NB4 (cell line): ENCODE measurements around the gene CNTLN.

Source experiments
- DNase-seq: peaks from one replicate; pipeline ENCODE4 v3.0.0; 2010; ENCODE audit warnings: low read depth
- H3K4me3 ChIP-seq: one replicate; pipeline ENCODE4 v1.5.1; 2011; ENCODE audit warnings: mild to moderate bottlenecking, low read depth, low read length, moderate library complexity
- CTCF ChIP-seq: IDR thresholded peaks from one replicate; pipeline ENCODE4 v1.5.1; 2012; ENCODE audit warnings: low read depth, low read length
- MAX ChIP-seq: IDR thresholded peaks from 2 replicates; pipeline ENCODE4 v1.6.1; 2011; ENCODE audit warnings: low read depth, low read length
- MYC ChIP-seq: IDR thresholded peaks from 2 replicates; pipeline ENCODE4 v1.6.1; 2011; ENCODE audit warnings: low read depth, low read length
- POLR2A ChIP-seq: IDR thresholded peaks from 2 replicates; pipeline ENCODE4 v1.6.1; 2011; ENCODE audit warnings: mild to moderate bottlenecking; ENCODE audit not compliant: insufficient read length; ENCODE audit errors: extremely low read depth

Gene CNTLN

GRCh38 chr9:17216011-17216410 lies 81.2 kb downstream of the CNTLN start:
- DNase-seq, result no peak
- no peak overlapping the region for H3K4me3 ChIP-seq
- no peak for TF ChIP-seq MAX
- TF ChIP-seq CTCF, result no peak
- no peak for TF ChIP-seq MYC
- TF ChIP-seq POLR2A, result no peak

- H3K4me3 ChIP-seq, result no peak overlapping the region
- no peak for DNase-seq
- TF ChIP-seq CTCF, result no peak
- no peak for TF ChIP-seq POLR2A
- TF ChIP-seq MYC, result no peak
- TF ChIP-seq MAX, result no peak
Measured at GRCh38 chr9:17216646-17217045, 81.8 kb downstream of the CNTLN start.

GRCh38 chr9:17217272-17217671 lies 82.4 kb downstream of the CNTLN start:
- H3K4me3 ChIP-seq, result no peak overlapping the region
- TF ChIP-seq CTCF (no peak), MYC (no peak), POLR2A (no peak), MAX (no peak)
- DNase-seq, result no peak

GRCh38 chr9:17219261-17219660 lies 84.4 kb downstream of the CNTLN start:
- H3K4me3 ChIP-seq, result no peak overlapping the region
- DNase-seq, result no peak
- no peak for TF ChIP-seq MYC
- TF ChIP-seq CTCF, result no peak
- TF ChIP-seq MAX, result no peak
- TF ChIP-seq POLR2A, result no peak

- H3K4me3 ChIP-seq, result no peak overlapping the region
- TF ChIP-seq MYC (no peak), MAX (no peak), CTCF (no peak), POLR2A (no peak)
- DNase-seq, result no peak
Measured at GRCh38 chr9:17222932-17223331, 88.1 kb downstream of the CNTLN start.

GRCh38 chr9:17225407-17225806 lies 90.6 kb downstream of the CNTLN start:
- TF ChIP-seq POLR2A, result no peak
- TF ChIP-seq CTCF, result no peak
- TF ChIP-seq MAX, result no peak
- TF ChIP-seq MYC, result no peak
- DNase-seq, result no peak
- no peak overlapping the region for H3K4me3 ChIP-seq
